B cell (primary cell): ENCODE measurements around the gene CCDC122.

Experiments
- CTCF ChIP-seq: fragments of 200-600 bp; IDR thresholded peaks from one replicate; pipeline ENCODE4 v1.8.0; 2022; ENCODE audit warnings: antibody characterized with exemption, mild to moderate bottlenecking
- EZH2 ChIP-seq: IDR thresholded peaks from 2 replicates; pipeline ENCODE4 v1.6.1; 2012; ENCODE audit warnings: borderline replicate concordance, low read depth, mild to moderate bottlenecking, moderate library complexity, low read length; ENCODE audit not compliant: insufficient read depth, poor library complexity, severe bottlenecking

DNA sequence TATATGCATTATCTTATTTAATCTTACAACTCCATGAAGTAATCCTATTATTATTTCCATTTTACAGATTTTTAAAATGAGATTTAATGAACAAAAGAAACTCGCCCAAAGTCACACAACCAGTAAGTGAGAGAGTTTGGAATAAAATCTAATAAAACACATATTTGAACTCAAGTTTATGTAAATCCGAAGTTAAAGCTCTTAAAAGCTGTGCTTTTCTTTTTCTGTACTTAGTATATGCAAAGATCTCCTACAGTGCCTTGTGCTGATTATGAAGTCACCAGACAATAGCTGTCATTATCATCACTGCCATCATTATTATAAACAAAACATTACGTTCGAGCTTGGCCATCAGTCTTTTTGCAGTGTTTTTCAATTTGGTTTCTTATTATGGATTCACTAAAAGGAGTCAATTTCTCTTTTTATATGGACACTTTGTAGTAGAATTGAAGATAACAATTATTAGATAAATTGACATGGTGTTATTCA, 63.1 kb downstream of the CCDC122 start:
- TF ChIP-seq CTCF (no peak), EZH2 (no peak)
